ENCODE results near the gene AURKAIP1. TPM values are rescaled to one million over a fixed set of nuclear protein-coding genes. Genes with fewer than 3 reads are reported as not detected.

Gene AURKAIP1
- total and polyA plus RNA-seq, 2 of the 13 experiments (the other 11 are each of a cell fraction or from before 2014, with no cell fraction given), result 69.5 to 175 TPM

DNA sequence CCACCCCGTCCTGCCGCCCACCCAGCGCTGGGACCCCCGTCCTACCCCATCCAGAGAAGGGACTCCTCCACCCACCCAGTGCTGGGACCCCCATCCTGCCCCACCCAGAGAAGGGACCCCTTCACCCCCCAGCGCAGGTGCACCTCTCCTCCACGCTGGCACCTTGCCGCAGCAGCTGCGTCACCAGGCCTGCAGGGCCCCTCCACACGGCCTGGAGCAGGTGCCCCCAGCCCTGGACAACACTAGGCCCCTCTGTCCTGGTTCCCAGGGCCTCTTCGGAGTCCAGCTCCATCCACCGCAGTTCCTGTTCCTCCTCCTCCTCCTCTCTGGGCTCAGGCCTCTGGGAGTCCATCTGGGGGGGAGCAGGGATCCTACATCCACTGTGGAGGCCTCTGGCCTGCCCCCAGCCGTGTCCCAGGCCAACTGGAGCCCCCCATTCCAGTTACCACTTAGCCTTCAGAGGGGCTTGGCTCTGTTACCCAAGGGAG is 45.7 kb upstream of the AURKAIP1 start:
- H2AFZ ChIP-seq (ENCODE audit: low read length), result no peak overlapping the region
- peak; percentile 33 for ATAC-seq
- intact Hi-C loops (cut with micrococcal nuclease; ENCODE audit: unreplicated experiment) (no loop called here), in situ Hi-C loops (cut with HindIII; ENCODE audit: extremely low pct_ligation_motif_present, low pct_unique_long_range_greater_than_20kb) (no loop called here)
- FAIRE-seq, result no peak
- peak overlapping the region; percentile 97 for H3K4me2 ChIP-seq (ENCODE audit: low read depth, low read length)
- peaks cover 68% of the 10 kb centered on the region for H3K4me1 ChIP-seq (ENCODE audit: insufficient read depth, low read length)
- H3K9ac ChIP-seq (ENCODE audit: insufficient read depth, low read depth, low read length), result peak overlapping the region; percentile 79
- ChIA-PET POLR2A (interaction anchor here (0.8 to 3.5 kb wide), 12 partner anchors 9 to 114 kb away, joined by 3 to 126 read pairs (median 9); partner anchors contain the start of genes ATAD3A, AURKAIP1, CCNL2 and MRPL20), CTCF (ENCODE audit: low intra/inter-chr PET ratio, low total read pairs) (no interaction called here)
- WGBS (ENCODE audit: low lambda C conversion rate), result 12% methylated on average over 5 of the region's 12 CpGs
- H3K27me3 ChIP-seq (ENCODE audit: control insufficient read depth in 1 of 2, insufficient read depth in 2 of 2, low read length in 2 of 2), result no peaks in the 10 kb centered on the region; a peak in 1 of 5 replicates
- no TSS peak for BruUV-seq (replicated peaks)
- DNase-seq (ENCODE audit: low spot score), result no peak
- H3K9me3 ChIP-seq (ENCODE audit: low read length), result no peaks in the 10 kb centered on the region
- no peaks in the 10 kb centered on the region for H3K36me3 ChIP-seq (replicated peaks in 1 of 2; ENCODE audit: control insufficient read depth in 1 of 2, insufficient read depth in 2 of 2, low read length in 2 of 2)
- H3K79me2 ChIP-seq (ENCODE audit: insufficient read depth, low read length), result peaks cover 12% of the 10 kb centered on the region
- H3K27ac ChIP-seq (ENCODE audit: extremely low read length, insufficient read depth, low read length), result peak overlapping the region; percentile 85
- no peaks in the 10 kb centered on the region for H4K20me1 ChIP-seq (ENCODE audit: insufficient read depth, low read length)
- peak overlapping the region; percentile 64 to 74 (median 70) for H3K4me3 ChIP-seq (replicated peaks in 1 of 3; ENCODE audit: insufficient read depth in 1 of 3, low read depth in 2 of 3, low read length in 3 of 3)
- no peak for TF ChIP-seq ZSCAN21 (CRISPR knock-in tag; IDR thresholded peaks at IDR 0.05; ENCODE audit: borderline replicate concordance)
- TF ChIP-seq ZBTB38 (CRISPR knock-in tag; IDR thresholded peaks at IDR 0.05), result 0 out of 2 replicates have a peak, but pooled peaks have one; percentile 3
- no peak for TF ChIP-seq ZNF230 (CRISPR knock-in tag; IDR thresholded peaks at IDR 0.05)
- TF ChIP-seq SMAD1 (CRISPR knock-in tag; IDR thresholded peaks at IDR 0.05; ENCODE audit: borderline replicate concordance, low read depth), result no peak
- TF ChIP-seq RBM39 (IDR thresholded peaks at IDR 0.05; ENCODE audit: low read depth, low read length, poor library complexity, severe bottlenecking), result peak; percentile 34
- no peak for TF ChIP-seq MAFG (CRISPR knock-in tag; IDR thresholded peaks at IDR 0.05)
- no peak for TF ChIP-seq PHF5A (CRISPR knock-in tag; IDR thresholded peaks at IDR 0.05; ENCODE audit: low read depth, unreplicated experiment)
- TF ChIP-seq ZNF598 (CRISPR knock-in tag; IDR thresholded peaks at IDR 0.05; ENCODE audit: borderline replicate concordance), result no peak
- no peak for TF ChIP-seq ZFP37 (CRISPR knock-in tag; IDR thresholded peaks at IDR 0.05; ENCODE audit: borderline replicate concordance)
- no peak for TF ChIP-seq ZNF337 (CRISPR knock-in tag; IDR thresholded peaks at IDR 0.05; ENCODE audit: borderline replicate concordance, low read depth)
- no peak for TF ChIP-seq BORCS8-MEF2B (CRISPR knock-in tag; IDR thresholded peaks at IDR 0.05)
- TF ChIP-seq MTF2 (CRISPR knock-in tag; IDR thresholded peaks at IDR 0.05; ENCODE audit: borderline replicate concordance), result no peak
- TF ChIP-seq ZNF605 (CRISPR knock-in tag; IDR thresholded peaks at IDR 0.05), result no peak
- TF ChIP-seq MEF2D (CRISPR knock-in tag; IDR thresholded peaks at IDR 0.05), result no peak
- TF ChIP-seq, protein P1, sequence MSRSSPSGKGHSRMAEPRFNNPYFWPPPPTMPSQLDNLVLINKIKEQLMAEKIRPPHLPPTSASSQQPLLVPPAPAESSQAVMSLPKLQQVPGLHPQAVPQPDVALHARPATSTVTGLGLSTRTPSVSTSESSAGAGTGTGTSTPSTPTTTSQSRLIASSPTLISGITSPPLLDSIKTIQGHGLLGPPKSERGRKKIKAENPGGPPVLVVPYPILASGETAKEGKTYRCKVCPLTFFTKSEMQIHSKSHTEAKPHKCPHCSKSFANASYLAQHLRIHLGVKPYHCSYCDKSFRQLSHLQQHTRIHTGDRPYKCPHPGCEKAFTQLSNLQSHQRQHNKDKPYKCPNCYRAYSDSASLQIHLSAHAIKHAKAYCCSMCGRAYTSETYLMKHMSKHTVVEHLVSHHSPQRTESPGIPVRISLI (CRISPR knock-in tag; IDR thresholded peaks at IDR 0.05; ENCODE audit: borderline replicate concordance), result no peak
- no peak for TF ChIP-seq TEAD3 (CRISPR knock-in tag; optimal IDR thresholded peaks at IDR 0.05; ENCODE audit: borderline replicate concordance)
- TF ChIP-seq ZNF205 (CRISPR knock-in tag; IDR thresholded peaks at IDR 0.05), result no peak
- TF ChIP-seq NFKB2 (CRISPR knock-in tag; IDR thresholded peaks at IDR 0.05; ENCODE audit: borderline replicate concordance), result no peak
- TF ChIP-seq TGIF2 (CRISPR knock-in tag; IDR thresholded peaks at IDR 0.05), result no peak
- no peak for TF ChIP-seq ZNF24 (IDR thresholded peaks at IDR 0.05)
- no peak for TF ChIP-seq ZNF576 (CRISPR knock-in tag; IDR thresholded peaks at IDR 0.05)
- no peak for TF ChIP-seq ZNF570 (CRISPR knock-in tag; IDR thresholded peaks at IDR 0.05; ENCODE audit: borderline replicate concordance)
- 0 out of 2 replicates have a peak, but pooled peaks have one; percentile 1 for TF ChIP-seq RBFOX2 (IDR thresholded peaks at IDR 0.05; ENCODE audit: low read depth, low read length)
